Activated CD4-positive, alpha-beta T cell treated with anti-CD3 and anti-CD28 coated beads for 36 hours (primary cell): Measurements from ENCODE around the gene TWNK. TPM values are rescaled to one million over a fixed set of nuclear protein-coding genes. Genes with fewer than 3 reads are reported as not detected.
"Not testable (repeated sequence)": the region's sequence is repeated elsewhere in the genome, so short reads cannot be mapped to it uniquely, and the experiment has no call there.

Experiments used
- ATAC-seq: fragments of 200-7000 bp; cut with Tn5 transposase; one replicate; pipeline ENCODE4 v1.10.0; 2021; ENCODE audit warnings: mild to moderate bottlenecking, moderate library complexity
- CTCF ChIA-PET: fragments of 350-600 bp; sonication (Branson Sonifier 250); formaldehyde crosslinking; loops from one replicate; lab custom pipeline; 2021; ENCODE audit warnings: antibody characterized with exemption; lab: Charles Lee
- POLR2A ChIA-PET: fragments of 350-600 bp; sonication (Branson Sonifier 250); formaldehyde crosslinking; loops from one replicate; lab custom pipeline; 2021; ENCODE audit warnings: antibody characterized with exemption, inconsistent platforms; lab: Charles Lee
- DNase-seq: peaks from one replicate; pipeline ENCODE4 v3.0.0-alpha.2; 2020
- H3K27ac Mint-ChIP-seq: one replicate; pipeline ENCODE4 v1.8.0; 2021; ENCODE audit warnings: mixed read lengths
- H3K27me3 Mint-ChIP-seq: one replicate; pipeline ENCODE4 v1.8.0; 2021; ENCODE audit warnings: mixed read lengths
- H3K36me3 Mint-ChIP-seq: one replicate; pipeline ENCODE4 v1.8.0; 2021; ENCODE audit warnings: low read depth, mixed read lengths
- H3K4me1 Mint-ChIP-seq: one replicate; pipeline ENCODE4 v1.8.0; 2021; ENCODE audit warnings: mixed read lengths
- H3K4me3 Mint-ChIP-seq: one replicate; pipeline ENCODE4 v1.8.0; 2021; ENCODE audit warnings: mild to moderate bottlenecking, moderate library complexity, mixed read lengths
- H3K9me3 Mint-ChIP-seq: one replicate; pipeline ENCODE4 v1.8.0; 2021; ENCODE audit warnings: low read depth, mixed read lengths
- intact Hi-C, 2 experiments: fragments of 100-400 bp; cut with DNase I in 1 of 2; cut with micrococcal nuclease in 1 of 2; formaldehyde crosslinking; loops; one replicate each; pipeline versions ENCODE4 v1.14.2 to v1.15.1; 2022 to 2024; cut with DNase I, micrococcal nuclease
- total RNA-seq, 2 experiments: library from RNA; stranded (reverse); gene quantifications; one replicate each; pipeline ENCODE4 v1.2.3, GENCODE V29; 2021

TWNK gene
- total RNA-seq, 2 experiments from 2014 or later: 13.8 to 17.9 TPM

GRCh38 chr10:100967332-100967731 is 20.0 kb upstream of the TWNK start:
- Mint-ChIP-seq H3K4me3 (no peak overlapping the region), H3K27me3 (no peaks in the 10 kb centered on the region), H3K9me3 (no peaks in the 10 kb centered on the region), H3K27ac (no peak overlapping the region), H3K4me1 (peaks cover 13% of the 10 kb centered on the region), H3K36me3 (peaks cover 12% of the 10 kb centered on the region)
- no peak for ATAC-seq
- ChIA-PET POLR2A (no interaction called here), CTCF (interaction anchor here (0.6 to 1.8 kb wide), 4 partner anchors 9 to 175 kb away, joined by 3 to 8 read pairs (median 4); no protein-coding TSS in a partner anchor)
- intact Hi-C loops: no loop called here
- DNase-seq: no peak

DNA sequence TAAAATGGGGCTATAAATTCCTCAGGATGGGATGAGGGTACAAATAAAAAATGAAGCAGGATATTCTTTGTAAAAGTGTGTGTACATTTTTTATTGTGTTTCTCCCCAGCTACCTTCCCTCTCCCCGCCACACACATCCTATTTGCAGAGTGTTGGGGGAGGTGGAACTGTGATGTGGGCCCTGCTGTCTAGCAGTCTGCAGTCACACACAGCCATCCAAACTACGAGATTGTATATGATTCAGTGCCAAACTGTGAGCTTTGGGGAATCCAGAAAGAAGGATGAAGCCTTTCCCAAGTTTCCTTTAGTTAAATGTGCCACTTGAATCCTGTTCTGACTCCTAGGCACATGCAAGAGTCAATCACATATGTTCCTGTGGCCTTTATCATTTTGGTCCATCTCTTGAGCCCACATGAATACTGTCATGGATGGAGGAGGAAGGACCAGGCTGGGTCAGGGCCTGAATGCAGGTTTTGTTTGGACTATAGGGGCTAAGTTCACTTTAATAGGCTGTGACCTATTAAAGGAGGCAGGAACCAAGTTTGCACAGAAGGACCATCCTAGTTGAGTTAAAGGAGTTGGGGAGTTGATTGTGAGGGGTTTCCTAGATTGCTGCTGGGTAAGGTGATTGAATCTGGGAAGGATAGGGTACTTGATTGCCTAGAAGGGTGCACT is 19.1 kb upstream of the TWNK start:
- ATAC-seq (no peak), DNase-seq (no peak)
- intact Hi-C loops: loop anchor here in 1 of 2 experiments (2.0 kb wide), 1 partner anchor 29 kb away; no protein-coding TSS in a partner anchor
- ChIA-PET POLR2A (no interaction called here), CTCF (interaction anchor here (1.0 to 1.1 kb wide), 2 partner anchors 18 to 22 kb away, joined by 3 to 5 read pairs; no protein-coding TSS in a partner anchor)
- H3K27ac Mint-ChIP-seq: no peak overlapping the region
- H3K4me3 Mint-ChIP-seq: peak overlapping the region; percentile 41
- no peaks in the 10 kb centered on the region for H3K9me3 Mint-ChIP-seq
- peaks cover 13% of the 10 kb centered on the region for H3K4me1 Mint-ChIP-seq
- H3K36me3 Mint-ChIP-seq: peaks cover 7% of the 10 kb centered on the region
- H3K27me3 Mint-ChIP-seq: no peaks in the 10 kb centered on the region

GRCh38 chr10:100968863-100969186 is 18.5 kb upstream of the TWNK start:
- no peak for ATAC-seq
- no peaks in the 10 kb centered on the region for H3K27me3 Mint-ChIP-seq

GRCh38 chr10:100969187-100970075 is 17.9 kb upstream of the TWNK start, which contains the start of gene SEMA4G:
SEMA4G (plus strand) TSS chr10:100969504; CDS start chr10:100972913, 3,409 bp downstream.
- Mint-ChIP-seq H3K9me3 (no peaks in the 10 kb centered on the region), H3K27me3 (no peaks in the 10 kb centered on the region), H3K4me1 (peaks cover 13% of the 10 kb centered on the region), H3K27ac (no peak within 1 kb of the TSS), H3K36me3 (peaks cover 7% of the 10 kb centered on the region), H3K4me3 (peak within 1 kb of the TSS; percentile 41)
- ATAC-seq (peak; percentile 81), DNase-seq (peak; percentile 62)
- ChIA-PET CTCF (interaction anchor here (1.0 to 1.1 kb wide), 2 partner anchors 17 to 23 kb away, joined by 3 to 5 read pairs; no protein-coding TSS in a partner anchor), POLR2A (interaction anchor here (0.7 kb wide), 1 partner anchor 433 kb away, joined by 4 read pairs; the partner anchor contains the start of gene HIF1AN)
- intact Hi-C loops: loop anchor here in 1 of 2 experiments (1.0 to 2.0 kb wide), 3 partner anchors 18 to 44 kb away; partner anchors contain the start of genes MRPL43 and TWNK

More at GRCh38 chr10:100968863-100969186, 18.5 kb upstream of the TWNK start:
- H3K36me3 Mint-ChIP-seq: peaks cover 7% of the 10 kb centered on the region
- ChIA-PET CTCF (interaction anchor here (1.0 to 1.1 kb wide), 2 partner anchors 18 to 23 kb away, joined by 3 to 5 read pairs; no protein-coding TSS in a partner anchor), POLR2A (no interaction called here)
- intact Hi-C loops: loop anchor here in 1 of 2 experiments (1.0 to 2.0 kb wide), 3 partner anchors 18 to 44 kb away; partner anchors contain the start of genes MRPL43 and TWNK
- no peaks in the 10 kb centered on the region for H3K9me3 Mint-ChIP-seq
- no peak overlapping the region for H3K27ac Mint-ChIP-seq
- no peak for DNase-seq
- H3K4me1 Mint-ChIP-seq: peaks cover 13% of the 10 kb centered on the region
- H3K4me3 Mint-ChIP-seq: peak overlapping the region; percentile 41

DNA sequence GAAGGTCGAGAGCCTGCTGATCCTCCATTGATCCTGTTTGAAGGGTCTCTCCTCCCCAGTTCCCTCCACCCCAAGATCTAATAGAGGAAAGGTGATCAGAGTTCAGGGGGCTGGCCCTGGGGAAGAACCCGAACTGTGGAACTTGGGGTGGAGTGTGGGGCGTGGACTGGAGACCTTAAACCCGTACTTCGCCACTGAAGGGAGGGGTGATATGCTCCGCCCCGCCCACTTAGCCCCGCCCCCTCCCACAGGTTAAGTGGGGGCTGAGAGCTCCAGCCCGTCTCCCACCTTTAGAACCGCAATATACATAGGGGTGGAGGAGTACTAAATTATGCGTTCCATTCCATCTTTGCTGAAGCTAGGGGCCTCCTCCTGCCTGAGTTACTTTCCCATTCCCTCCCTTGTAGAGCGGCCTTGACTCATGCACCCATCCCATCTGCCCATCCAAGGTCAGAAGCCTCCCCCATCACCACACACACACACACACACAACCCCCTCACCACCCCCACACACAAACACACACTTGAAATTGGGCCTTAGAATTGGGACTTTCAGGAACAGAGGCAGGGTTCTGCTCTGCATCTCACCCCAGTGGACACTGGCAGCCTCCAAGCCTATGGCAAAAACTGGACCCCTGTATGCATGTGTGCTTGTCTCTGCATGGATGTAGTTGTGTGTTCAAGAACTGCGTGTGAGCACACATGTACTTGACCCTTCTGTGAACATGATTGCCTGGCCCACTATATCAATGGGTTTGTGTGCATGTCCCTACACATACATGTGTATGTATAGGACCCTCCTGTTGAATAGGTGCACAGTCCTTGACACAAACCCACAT is 17.0 kb upstream of the TWNK start:
- H3K36me3 Mint-ChIP-seq: peaks cover 5% of the 10 kb centered on the region

DNA sequence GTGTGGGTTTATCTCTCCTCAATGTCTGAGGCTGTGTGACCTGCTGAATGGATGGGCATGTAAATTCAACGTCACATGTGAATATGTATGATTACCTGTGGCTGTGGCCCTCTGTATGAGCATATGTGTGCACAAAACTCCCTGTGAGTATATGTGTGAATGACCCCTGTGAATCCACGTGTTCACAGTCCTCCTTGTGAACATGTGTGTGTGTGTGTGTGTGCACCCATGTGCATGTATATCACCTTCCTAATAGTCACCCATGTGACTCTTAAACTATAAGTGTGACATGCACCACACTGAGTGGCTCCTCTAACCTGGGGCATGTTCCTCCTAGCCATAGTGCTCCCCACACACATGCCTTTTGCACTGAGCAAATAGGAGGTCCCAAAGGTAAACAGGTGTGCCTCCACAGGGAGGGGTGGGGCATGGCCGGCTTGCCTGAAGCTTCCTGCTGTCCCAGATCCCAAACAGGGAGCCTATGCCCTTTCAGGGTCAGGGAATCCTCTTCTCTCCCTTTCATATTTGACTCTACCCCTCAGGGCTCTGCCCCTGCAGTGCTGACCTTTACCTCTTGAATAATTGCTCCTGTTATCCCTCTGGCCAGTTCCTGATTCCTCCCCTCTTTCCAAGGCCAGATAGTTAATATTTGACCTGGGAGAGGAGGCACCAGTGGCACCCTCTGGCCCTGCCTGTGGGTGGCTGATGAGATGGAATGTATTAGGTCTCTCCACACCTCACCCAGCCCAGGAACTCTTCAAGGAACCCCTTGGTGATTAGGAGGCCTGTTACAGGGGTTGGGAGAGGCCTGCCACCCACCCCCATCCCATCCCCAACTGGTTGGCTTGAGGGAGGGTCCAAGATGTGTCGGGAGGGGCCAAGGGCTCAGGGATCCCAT is 16.2 kb upstream of the TWNK start:
- POLR2A ChIA-PET: no interaction called here
- Mint-ChIP-seq H3K4me1 (peaks cover 13% of the 10 kb centered on the region), H3K9me3 (no peaks in the 10 kb centered on the region), H3K4me3 (no peak overlapping the region), H3K27ac (no peak overlapping the region), H3K27me3 (no peaks in the 10 kb centered on the region), H3K36me3 (peaks cover 3% of the 10 kb centered on the region)
- ATAC-seq: no peak
- CTCF ChIA-PET: no interaction called here
- intact Hi-C loops: no loop called here
- no peak for DNase-seq

More for the DNA sequence above, 17.0 kb upstream of the TWNK start:
- POLR2A ChIA-PET: no interaction called here
- peaks cover 13% of the 10 kb centered on the region for H3K4me1 Mint-ChIP-seq
- CTCF ChIA-PET: no interaction called here
- intact Hi-C loops: no loop called here
- DNase-seq (peak; percentile 40), ATAC-seq (no peak)
- H3K4me3 Mint-ChIP-seq: peak overlapping the region; percentile 25
- no peaks in the 10 kb centered on the region for H3K27me3 Mint-ChIP-seq
- no peaks in the 10 kb centered on the region for H3K9me3 Mint-ChIP-seq
- no peak overlapping the region for H3K27ac Mint-ChIP-seq

DNA sequence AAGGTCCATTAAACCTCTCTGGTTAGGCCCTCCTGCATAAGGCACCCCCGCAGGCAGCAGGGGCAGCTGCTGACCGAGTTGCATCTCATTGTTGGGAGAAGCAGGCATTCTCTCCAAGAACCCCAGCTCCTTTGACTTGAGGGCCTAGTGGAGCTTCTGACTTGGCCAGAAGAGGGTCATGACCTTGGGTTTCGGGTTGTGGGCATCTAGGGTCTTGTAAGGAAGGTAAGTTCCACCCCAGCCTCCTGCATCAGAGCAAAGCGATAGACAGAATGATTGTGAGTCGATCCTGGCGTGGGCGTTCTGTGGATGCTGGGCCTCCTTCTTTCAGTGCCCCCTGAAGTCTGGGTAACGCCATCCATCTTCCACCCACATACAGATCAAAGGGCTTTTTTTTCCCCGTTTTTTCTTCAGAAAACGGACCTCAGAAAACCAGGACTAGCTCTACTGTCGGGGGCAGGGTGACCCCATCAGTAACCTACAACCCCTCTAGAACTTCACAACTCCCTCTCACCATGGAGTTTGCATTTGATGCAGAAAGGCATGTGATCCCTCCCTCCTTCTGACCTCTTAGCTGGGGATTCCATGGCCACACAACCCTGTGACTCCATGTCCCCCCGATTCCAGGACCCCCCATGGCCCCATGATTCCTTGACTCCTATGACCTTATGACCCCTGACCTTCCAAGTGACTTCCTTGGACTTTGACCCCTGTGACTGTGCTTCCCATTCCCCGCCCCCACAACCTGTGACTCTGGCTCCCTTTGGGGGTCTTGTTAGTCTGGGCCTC is 15.0 kb upstream of the TWNK start:
- intact Hi-C loops: no loop called here
- ChIA-PET POLR2A (no interaction called here), CTCF (interaction anchor here (0.9 to 1.1 kb wide), 2 partner anchors 14 to 26 kb away, joined by 3 to 4 read pairs; no protein-coding TSS in a partner anchor)
- H3K36me3 Mint-ChIP-seq: no peaks in the 10 kb centered on the region
- DNase-seq (no peak), ATAC-seq (no peak)
- H3K27ac Mint-ChIP-seq: no peak overlapping the region
- H3K4me3 Mint-ChIP-seq: no peak overlapping the region
- H3K27me3 Mint-ChIP-seq: no peaks in the 10 kb centered on the region
- peaks cover 13% of the 10 kb centered on the region for H3K4me1 Mint-ChIP-seq
- no peaks in the 10 kb centered on the region for H3K9me3 Mint-ChIP-seq

GRCh38 chr10:100972904-100973535 is 14.3 kb upstream of the TWNK start:
- ChIA-PET POLR2A (no interaction called here), CTCF (interaction anchor here (1.1 to 1.6 kb wide), 2 partner anchors 15 to 87 kb away, joined by 4 read pairs; no protein-coding TSS in a partner anchor)
- DNase-seq (no peak), ATAC-seq (no peak)
- Mint-ChIP-seq H3K9me3 (no peaks in the 10 kb centered on the region), H3K4me1 (peaks cover 13% of the 10 kb centered on the region), H3K36me3 (no peaks in the 10 kb centered on the region), H3K4me3 (no peak overlapping the region), H3K27me3 (no peaks in the 10 kb centered on the region), H3K27ac (no peak overlapping the region)
- intact Hi-C loops: no loop called here

DNA sequence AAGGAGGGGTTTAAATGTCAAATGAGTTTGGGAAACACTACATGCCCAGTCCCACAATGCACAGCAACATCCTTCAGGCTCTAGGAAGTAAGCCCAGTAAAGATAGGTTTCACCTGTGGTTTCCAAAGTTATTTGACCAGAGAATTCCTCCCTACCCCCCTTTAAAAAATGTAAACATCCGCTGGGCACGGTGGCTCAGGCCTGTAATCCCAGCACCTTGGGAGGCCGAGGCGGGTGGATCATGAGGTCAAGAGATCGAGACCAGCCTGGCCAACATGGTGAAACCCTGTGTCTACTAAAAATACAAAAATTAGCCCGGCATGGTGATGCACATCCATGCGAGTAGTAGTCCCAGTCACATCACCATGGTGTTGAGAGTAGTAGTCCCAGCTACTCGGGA is 11.9 kb upstream of the TWNK start:
- DNase-seq, H3K4me1 Mint-ChIP-seq, POLR2A ChIA-PET, H3K4me3 Mint-ChIP-seq, intact Hi-C loops, H3K36me3 Mint-ChIP-seq, H3K27me3 Mint-ChIP-seq, ATAC-seq, H3K27ac Mint-ChIP-seq, H3K9me3 Mint-ChIP-seq: not testable (repeated sequence)
- CTCF ChIA-PET: interaction anchor here (1.7 kb wide), 1 partner anchor 40 kb away, joined by 6 read pairs; no protein-coding TSS in a partner anchor
